Mucosa of descending colon (tissue), 3 donors: ENCODE results near the gene RASGEF1C. TPM values are rescaled to one million over a fixed set of nuclear protein-coding genes. Genes with fewer than 3 reads are reported as not detected.
A peak's percentile ranks its signal among the peaks of the same experiment; 100 is the strongest.

Source experiments
- ATAC-seq: fragments of 200-7000 bp; cut with Tn5 transposase; one replicate; pipeline ENCODE4 v1.9.1; 2020; ENCODE audit warnings: mild to moderate bottlenecking, moderate library complexity
- DNase-seq, 3 donors: peaks; one replicate each; pipeline ENCODE4 v3.0.0-alpha.2; 2020
- H3K36me3 ChIP-seq: fragments of 200-600 bp; one replicate; pipeline ENCODE4 v1.8.0; 2021; ENCODE audit warnings: low read depth, mild to moderate bottlenecking
- H3K4me1 ChIP-seq: fragments of 200-600 bp; one replicate; pipeline ENCODE4 v1.8.0; 2021; ENCODE audit warnings: low read depth, mild to moderate bottlenecking
- H3K4me3 ChIP-seq: fragments of 200-600 bp; one replicate; pipeline ENCODE4 v1.8.0; 2021; ENCODE audit warnings: mild to moderate bottlenecking
- H3K9me3 ChIP-seq: fragments of 200-600 bp; one replicate; pipeline ENCODE4 v1.8.0; 2021; ENCODE audit warnings: mild to moderate bottlenecking
- CTCF ChIP-seq: fragments of 200-600 bp; IDR thresholded peaks from one replicate; pipeline ENCODE4 v1.8.0; 2022; ENCODE audit warnings: antibody characterized with exemption, mild to moderate bottlenecking
- intact Hi-C, 2 donors: fragments of 100-400 bp; cut with DNase I in 1 of 2; cut with micrococcal nuclease in 1 of 2; formaldehyde crosslinking; loops; one replicate each; pipeline versions ENCODE4 v1.11.0 to v1.11.1; 2022; cut with DNase I, micrococcal nuclease
- total RNA-seq, 3 donors: library from RNA; stranded (reverse); fragmentation: NEBNext Ultra II Directional in 2 of 3; extraction: Animal tissue kit (Norgen Biotek cat#: 25700) in 2 of 3; gene quantifications; one replicate each; pipeline versions ENCODE4 v1.2.1 to v1.2.4, GENCODE V29; 2021 to 2023
- donor health status: DM: no; HTN: no; CAD: no; lungs with moderate emphysema.
- donor health status: DM: no; HTN: no; CAD: no.
- donor health status: DM: no; HTN: yes; CAD: no.

The RASGEF1C gene
- total RNA-seq, 3 donors from 2014 or later: 0.17 to 1.9 (median 0.65) TPM

DNA sequence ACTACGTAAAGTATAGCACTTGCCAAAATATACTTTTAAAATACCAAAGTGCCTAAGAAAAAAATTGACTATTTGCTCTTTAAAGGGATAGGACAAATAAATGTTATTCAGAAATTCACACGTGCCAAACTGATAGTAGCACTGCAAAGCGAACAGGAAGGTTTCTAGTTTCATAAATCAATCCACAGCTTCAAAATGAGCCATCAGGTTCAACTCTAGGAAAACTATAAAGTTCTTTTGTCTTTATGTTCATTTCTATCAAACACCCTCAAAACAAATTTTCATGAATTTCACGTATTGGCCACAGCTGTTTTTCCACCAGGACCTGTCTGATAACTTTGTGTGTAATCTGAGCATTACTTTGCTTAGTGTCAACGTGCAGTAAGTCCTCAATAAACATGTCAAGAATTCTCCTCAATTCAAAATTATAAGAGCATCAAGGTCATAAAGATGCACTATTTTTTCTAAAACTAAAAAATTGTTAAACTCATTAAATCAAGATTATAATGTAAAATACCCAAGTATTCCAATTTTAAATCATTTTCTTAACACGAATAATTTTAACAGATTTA, 140.4 kb downstream of the RASGEF1C start:
- DNase-seq (no peak), ATAC-seq (no peak)
- no peaks in the 10 kb centered on the region for H3K9me3 ChIP-seq
- H3K36me3 ChIP-seq: no peaks in the 10 kb centered on the region
- TF ChIP-seq CTCF: no peak
- peaks cover 5% of the 10 kb centered on the region for H3K4me1 ChIP-seq
- intact Hi-C loops: no loop called here
- H3K4me3 ChIP-seq: no peak overlapping the region

DNA sequence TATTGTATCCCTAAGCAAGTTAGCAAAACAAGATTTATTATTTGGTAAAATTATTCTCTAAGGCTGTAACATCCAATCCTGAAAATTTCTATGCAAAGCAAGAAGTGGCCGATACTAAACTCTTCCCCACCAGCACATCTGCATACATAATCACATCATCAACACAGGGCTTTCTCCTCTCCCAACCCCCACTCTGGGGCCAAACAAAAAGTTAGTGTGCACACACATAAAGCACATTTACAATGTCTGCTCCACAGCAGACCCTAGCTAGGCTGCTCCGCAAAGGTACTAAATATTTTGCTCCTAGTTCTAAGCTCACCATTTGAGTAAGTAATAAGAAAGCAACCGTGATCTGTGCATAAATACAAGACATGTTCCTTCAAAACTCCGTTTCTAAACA, 141.0 kb downstream of the RASGEF1C start:
- H3K4me1 ChIP-seq: peaks cover 5% of the 10 kb centered on the region
- no peaks in the 10 kb centered on the region for H3K36me3 ChIP-seq
- intact Hi-C loops: no loop called here
- DNase-seq (no peak), ATAC-seq (no peak)
- H3K9me3 ChIP-seq: no peaks in the 10 kb centered on the region
- no peak overlapping the region for H3K4me3 ChIP-seq
- TF ChIP-seq CTCF: no peak

- DNase-seq (no peak), ATAC-seq (peak; percentile 92)
- intact Hi-C loops: no loop called here
- no peak for TF ChIP-seq CTCF
- H3K36me3 ChIP-seq: no peaks in the 10 kb centered on the region
- H3K9me3 ChIP-seq: no peaks in the 10 kb centered on the region
- no peak overlapping the region for H3K4me3 ChIP-seq
- peaks cover 6% of the 10 kb centered on the region for H3K4me1 ChIP-seq
These were observed 148.8 kb downstream of the RASGEF1C start for GRCh38 chr5:180060192-180060591.

DNA sequence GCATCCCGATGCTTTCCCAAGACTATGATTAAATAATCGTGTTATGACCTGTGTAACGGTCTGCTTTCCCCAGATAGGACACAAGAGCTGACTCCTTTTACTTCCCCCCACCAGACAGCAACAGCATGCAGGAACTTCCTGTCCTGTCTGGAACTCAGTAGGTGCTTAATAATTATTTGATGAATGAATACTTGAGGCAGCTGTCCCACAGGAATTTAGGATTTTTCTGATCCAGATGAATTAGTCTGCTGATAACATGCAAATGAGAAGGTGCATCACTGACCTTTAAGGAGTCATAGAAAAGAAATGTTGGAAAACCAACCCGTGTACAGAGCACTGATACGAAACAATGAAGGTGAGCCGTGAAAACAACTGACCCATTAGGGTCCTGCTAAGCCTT, 149.7 kb downstream of the RASGEF1C start:
- Histone ChIP-seq H3K4me3 (no peak overlapping the region), H3K36me3 (no peaks in the 10 kb centered on the region), H3K9me3 (no peaks in the 10 kb centered on the region), H3K4me1 (peaks cover 6% of the 10 kb centered on the region)
- no peak for DNase-seq
- intact Hi-C loops: no loop called here
- no peak for TF ChIP-seq CTCF
- ATAC-seq: no peak

DNA sequence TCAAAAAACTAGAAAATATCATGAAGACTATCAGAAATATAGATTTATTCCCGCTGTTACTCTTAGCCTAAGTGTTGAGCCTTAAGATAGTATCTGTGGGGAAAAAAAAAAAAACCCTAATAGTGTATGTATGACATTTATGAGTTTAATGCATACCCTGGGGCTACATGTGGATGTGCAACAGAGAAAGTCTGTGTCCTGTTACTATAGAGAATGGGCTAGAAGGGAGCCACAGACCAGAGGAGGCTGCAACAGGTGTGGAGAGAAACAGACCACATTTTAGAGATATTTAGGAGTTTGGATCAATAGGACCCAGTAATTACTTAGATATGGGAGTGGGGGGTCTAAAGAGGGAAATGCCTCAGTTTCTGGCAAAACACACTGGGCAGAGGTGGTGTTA, 152.9 kb downstream of the RASGEF1C start:
- Histone ChIP-seq H3K4me3 (no peak overlapping the region), H3K36me3 (no peaks in the 10 kb centered on the region), H3K4me1 (peaks cover 6% of the 10 kb centered on the region), H3K9me3 (no peaks in the 10 kb centered on the region)
- TF ChIP-seq CTCF: no peak
- ATAC-seq (no peak), DNase-seq (no peak)
- intact Hi-C loops: no loop called here

DNA sequence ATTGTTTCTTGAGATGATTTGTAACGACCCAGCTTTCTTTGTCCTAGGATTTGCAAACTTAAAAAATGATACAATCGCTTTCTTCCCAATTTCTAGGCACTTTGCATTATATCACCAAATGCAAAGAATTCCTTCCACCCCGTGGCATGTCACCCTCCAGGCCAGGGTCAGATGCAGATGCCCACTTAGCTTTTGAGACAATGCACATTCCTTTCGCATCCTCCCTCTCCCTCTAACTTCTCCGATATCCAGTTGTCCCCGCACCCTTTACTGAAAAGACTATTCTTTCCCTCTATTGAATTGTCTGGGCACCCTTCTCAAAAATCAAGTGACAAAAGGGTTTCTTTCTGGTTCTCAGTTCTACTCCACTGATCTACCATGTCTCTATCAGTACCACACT, 154.8 kb downstream of the RASGEF1C start:
- no peak for ATAC-seq
- peaks cover 6% of the 10 kb centered on the region for H3K4me1 ChIP-seq
- intact Hi-C loops: no loop called here
- no peak overlapping the region for H3K4me3 ChIP-seq
- TF ChIP-seq CTCF: no peak
- no peaks in the 10 kb centered on the region for H3K9me3 ChIP-seq
- DNase-seq: no peak
- no peaks in the 10 kb centered on the region for H3K36me3 ChIP-seq
